ENCODE measurements around the gene THAP9.

- TF ChIP-seq CTCF (IDR thresholded peaks at IDR 0.05), result no peak
- TF ChIP-seq ZFX (IDR thresholded peaks at IDR 0.05; ENCODE audit: borderline replicate concordance), result no peak
Measured at GRCh38 chr4:82864336-82864979, 36.1 kb upstream of the THAP9 start.
